ENCODE data around the gene KCNA10.

Gene KCNA10

GRCh38 chr1:110494522-110495406 is 24.2 kb downstream of the KCNA10 start:
- no peak overlapping the region for H3K4me3 ChIP-seq (ENCODE audit: low read depth, low read length)
- TF ChIP-seq CTCF (IDR thresholded peaks at IDR 0.05; ENCODE audit: control insufficient read depth, extremely low read depth, insufficient read depth): no peak
- no peak for DNase-seq (ENCODE audit: low read depth)

GRCh38 chr1:110494036-110494435 is 24.9 kb downstream of the KCNA10 start:
- no peak overlapping the region for H3K4me3 ChIP-seq (ENCODE audit: low read depth, low read length)
- DNase-seq (ENCODE audit: low read depth): no peak
- no peak for TF ChIP-seq CTCF (IDR thresholded peaks at IDR 0.05; ENCODE audit: control insufficient read depth, extremely low read depth, insufficient read depth)

GRCh38 chr1:110493059-110493699 is 25.8 kb downstream of the KCNA10 start:
- DNase-seq (ENCODE audit: low read depth): no peak
- no peak for TF ChIP-seq CTCF (IDR thresholded peaks at IDR 0.05; ENCODE audit: control insufficient read depth, extremely low read depth, insufficient read depth)

GRCh38 chr1:110492573-110492972 is 26.4 kb downstream of the KCNA10 start:
- no peak for DNase-seq (ENCODE audit: low read depth)
- no peak overlapping the region for H3K4me3 ChIP-seq (ENCODE audit: low read depth, low read length)
- no peak for TF ChIP-seq CTCF (IDR thresholded peaks at IDR 0.05; ENCODE audit: control insufficient read depth, extremely low read depth, insufficient read depth)

More at GRCh38 chr1:110493059-110493699, 25.8 kb downstream of the KCNA10 start:
- no peak overlapping the region for H3K4me3 ChIP-seq (ENCODE audit: low read depth, low read length)

- no peak for DNase-seq (ENCODE audit: low read depth)
- H3K4me3 ChIP-seq (ENCODE audit: low read depth, low read length): no peak overlapping the region
- TF ChIP-seq CTCF (IDR thresholded peaks at IDR 0.05; ENCODE audit: control insufficient read depth, extremely low read depth, insufficient read depth): no peak
Measured at GRCh38 chr1:110490791-110491451, 28.1 kb downstream of the KCNA10 start.

- DNase-seq (ENCODE audit: low read depth): no peak
- no peak overlapping the region for H3K4me3 ChIP-seq (ENCODE audit: low read depth, low read length)
- no peak for TF ChIP-seq CTCF (IDR thresholded peaks at IDR 0.05; ENCODE audit: control insufficient read depth, extremely low read depth, insufficient read depth)
Measured at GRCh38 chr1:110489973-110490542, 28.9 kb downstream of the KCNA10 start.

All from LNCaP clone FGC (cell line).